ENCODE data around the gene IL10RB. TPM values are rescaled to one million over a fixed set of nuclear protein-coding genes. Genes with fewer than 3 reads are reported as not detected.

The IL10RB gene
- total and polyA plus RNA-seq, 4 donors = 26.7 to 89.1 (median 42.9) TPM

DNA sequence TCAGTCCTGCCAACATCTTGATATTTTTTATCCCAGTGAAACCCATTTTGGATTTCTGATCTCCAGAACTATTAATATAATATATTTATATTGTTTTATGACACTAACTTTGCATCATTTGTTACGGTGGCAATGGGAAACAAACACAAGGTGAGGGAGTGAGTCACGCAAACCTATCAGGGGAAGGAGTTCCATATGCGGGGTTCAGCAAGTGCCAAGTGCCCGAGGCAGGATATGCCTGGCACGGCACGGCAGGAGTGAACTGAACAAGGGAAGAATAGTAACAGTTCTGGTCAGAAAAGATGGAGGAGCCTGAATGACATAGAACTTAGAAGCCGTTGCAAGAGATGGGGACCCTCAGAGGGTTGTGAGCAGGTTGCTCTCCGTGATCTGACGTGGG lies 7.7 kb upstream of the IL10RB start:
- TF ChIP-seq CTCF (IDR thresholded peaks at IDR 0.05; ENCODE audit: control extremely low read depth, extremely low read depth) = no peak
- Histone ChIP-seq H3K9me3 (ENCODE audit: control insufficient read depth in 4 of 4, insufficient read depth in 3 of 4, low read length in 3 of 4) (no peaks in the 10 kb centered on the region), H3K4me3 (no peak overlapping the region), H3K36me3 (ENCODE audit: control insufficient read depth in 4 of 4, insufficient read depth in 4 of 4, low read length in 4 of 4) (peaks cover 11 to 33% (median 15%) of the 10 kb centered on the region in 4 donors), H3K4me1 (ENCODE audit: control insufficient read depth in 5 of 5, insufficient read depth in 5 of 5, low read length in 5 of 5) (no peaks in the 10 kb centered on the region), H3K27me3 (ENCODE audit: control insufficient read depth in 3 of 3, insufficient read depth in 3 of 3, low read length in 2 of 3) (no peaks in the 10 kb centered on the region), H3K9ac (ENCODE audit: insufficient read depth in 1 of 2, low read length in 2 of 2) (no peak overlapping the region), H3K27ac (ENCODE audit: low read depth in 1 of 2, low read length in 1 of 2) (no peak overlapping the region)
- 95 to 97% methylated on average over 9 of the region's 9 CpGs for WGBS, 2 donors
- DNase-seq = no peak
- no peak for ATAC-seq (ENCODE audit: insufficient read depth, low FRiP score)

DNA sequence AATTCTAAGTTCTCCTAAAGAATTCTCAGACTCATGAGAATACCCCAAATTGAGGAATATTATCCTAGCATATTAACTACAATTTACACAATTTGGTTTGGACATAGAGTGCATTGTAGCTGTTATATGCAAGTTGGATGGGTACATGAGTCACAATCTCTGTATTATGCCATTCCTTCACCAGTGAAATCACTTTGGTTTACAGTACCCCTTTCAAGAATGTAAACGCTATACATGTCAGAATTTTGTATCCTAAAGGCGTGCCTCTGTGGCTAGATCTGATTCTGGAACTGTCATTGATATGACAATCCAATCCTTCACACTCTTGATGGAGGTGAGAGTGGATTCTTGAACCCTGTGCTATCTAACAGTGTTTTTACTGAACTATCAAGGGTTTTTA lies 6.7 kb upstream of the IL10RB start:
- Histone ChIP-seq H3K4me3 (no peak overlapping the region), H3K36me3 (ENCODE audit: control insufficient read depth in 4 of 4, insufficient read depth in 4 of 4, low read length in 4 of 4) (peaks cover 7 to 34% (median 15%) of the 10 kb centered on the region in 4 donors), H3K9me3 (ENCODE audit: control insufficient read depth in 4 of 4, insufficient read depth in 3 of 4, low read length in 3 of 4) (no peaks in the 10 kb centered on the region), H3K4me1 (ENCODE audit: control insufficient read depth in 5 of 5, insufficient read depth in 5 of 5, low read length in 5 of 5) (no peaks in the 10 kb centered on the region), H3K9ac (ENCODE audit: insufficient read depth in 1 of 2, low read length in 2 of 2) (no peak overlapping the region), H3K27me3 (ENCODE audit: control insufficient read depth in 3 of 3, insufficient read depth in 3 of 3, low read length in 2 of 3) (no peaks in the 10 kb centered on the region), H3K27ac (ENCODE audit: low read depth in 1 of 2, low read length in 1 of 2) (no peak overlapping the region)
- ATAC-seq (ENCODE audit: insufficient read depth, low FRiP score) (no peak), DNase-seq (no peak)
- 77 to 91% methylated on average over 2 of the region's 2 CpGs for WGBS, 2 donors
- TF ChIP-seq CTCF (IDR thresholded peaks at IDR 0.05; ENCODE audit: control extremely low read depth, extremely low read depth) = no peak

DNA sequence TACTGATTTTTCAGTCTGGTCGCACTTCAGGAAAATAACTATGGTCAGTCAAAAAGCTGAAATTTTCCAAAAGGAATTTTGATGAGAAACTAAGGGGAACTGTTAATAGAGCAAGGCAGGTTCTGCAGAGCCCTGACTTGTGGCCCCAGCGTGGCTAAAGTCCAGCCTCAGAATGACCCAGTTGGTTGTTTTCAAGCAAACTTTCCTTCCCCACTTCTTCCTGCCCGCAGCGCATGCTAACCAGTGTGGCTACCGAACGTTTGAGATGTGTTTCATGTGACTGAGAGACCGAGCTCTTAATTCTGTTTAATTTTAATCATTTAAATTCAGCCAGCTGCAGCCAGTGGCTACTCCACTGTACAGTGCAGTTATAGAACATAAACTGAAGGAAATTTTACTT lies 6.2 kb upstream of the IL10RB start:
- H3K27ac ChIP-seq (ENCODE audit: low read depth in 1 of 2, low read length in 1 of 2) = peak overlapping the region in 1 of 2 donors; percentile 8
- 44 to 68% methylated on average over 7 of the region's 7 CpGs for WGBS, 2 donors
- peaks cover 4 to 33% (median 15%) of the 10 kb centered on the region in 4 donors for H3K36me3 ChIP-seq (ENCODE audit: control insufficient read depth in 4 of 4, insufficient read depth in 4 of 4, low read length in 4 of 4)
- no peak for ATAC-seq (ENCODE audit: insufficient read depth, low FRiP score)
- no peak overlapping the region for H3K9ac ChIP-seq (ENCODE audit: insufficient read depth in 1 of 2, low read length in 2 of 2)
- DNase-seq = no peak
- TF ChIP-seq CTCF (IDR thresholded peaks at IDR 0.05; ENCODE audit: control extremely low read depth, extremely low read depth) = no peak
- H3K4me3 ChIP-seq = no peak overlapping the region
- no peaks in the 10 kb centered on the region for H3K4me1 ChIP-seq (ENCODE audit: control insufficient read depth in 5 of 5, insufficient read depth in 5 of 5, low read length in 5 of 5)
- no peaks in the 10 kb centered on the region for H3K27me3 ChIP-seq (ENCODE audit: control insufficient read depth in 3 of 3, insufficient read depth in 3 of 3, low read length in 2 of 3)
- H3K9me3 ChIP-seq (ENCODE audit: control insufficient read depth in 4 of 4, insufficient read depth in 3 of 4, low read length in 3 of 4) = no peaks in the 10 kb centered on the region

DNA sequence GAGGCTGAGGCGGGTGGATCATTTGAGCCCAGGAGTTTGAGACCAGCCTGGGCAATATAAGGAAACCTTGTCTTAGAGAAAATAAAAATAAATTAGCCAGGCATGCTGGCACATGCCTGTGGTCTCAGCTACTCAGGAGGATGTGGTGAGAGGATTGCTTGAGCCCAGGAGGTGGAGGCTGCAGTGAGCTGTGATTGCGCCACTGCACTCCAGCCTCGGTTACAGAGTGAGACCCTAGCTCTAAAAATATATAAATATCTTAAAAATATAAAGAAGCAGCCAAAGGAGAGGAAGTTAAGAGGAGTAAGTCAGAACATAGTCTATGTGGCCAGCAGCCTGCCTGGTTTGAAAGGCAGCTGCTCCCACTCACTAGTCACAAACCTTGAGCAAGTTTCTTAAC lies 4.5 kb upstream of the IL10RB start:
- Histone ChIP-seq H3K4me1 (ENCODE audit: control insufficient read depth in 5 of 5, insufficient read depth in 5 of 5, low read length in 5 of 5) (peaks cover 0 to 6% (median under 1%) of the 10 kb centered on the region in 5 donors), H3K36me3 (ENCODE audit: control insufficient read depth in 4 of 4, insufficient read depth in 4 of 4, low read length in 4 of 4) (peaks cover 4 to 23% (median 12%) of the 10 kb centered on the region in 4 donors), H3K9ac (ENCODE audit: insufficient read depth in 1 of 2, low read length in 2 of 2) (no peak overlapping the region), H3K9me3 (ENCODE audit: control insufficient read depth in 4 of 4, insufficient read depth in 3 of 4, low read length in 3 of 4) (no peaks in the 10 kb centered on the region), H3K4me3 (no peak overlapping the region), H3K27me3 (ENCODE audit: control insufficient read depth in 3 of 3, insufficient read depth in 3 of 3, low read length in 2 of 3) (no peaks in the 10 kb centered on the region), H3K27ac (ENCODE audit: low read depth in 1 of 2, low read length in 1 of 2) (peak overlapping the region in 1 of 2 donors; percentile 14)
- no peak for DNase-seq
- 29 to 54% methylated on average over 3 of the region's 3 CpGs for WGBS, 2 donors
- no peak for TF ChIP-seq CTCF (IDR thresholded peaks at IDR 0.05; ENCODE audit: control extremely low read depth, extremely low read depth)
- no peak for ATAC-seq (ENCODE audit: insufficient read depth, low FRiP score)
